Astrocyte (in vitro differentiated cells and primary cell): Measurements from ENCODE around the gene PXDN. TPM values are rescaled to one million over a fixed set of nuclear protein-coding genes. Genes with fewer than 3 reads are reported as not detected.
A peak's percentile ranks its signal among the peaks of the same experiment; 100 is the strongest.

ENCODE experiments used
- DNase-seq: peaks from one replicate; pipeline ENCODE4 v3.0.0-alpha.2; 2010; ENCODE audit warnings: low read depth
- FAIRE-seq: peaks from 2 replicates; lab custom pipeline; 2011; peaks lifted over from hg19 to GRCh38; lab: Jason Lieb, UNC
- H2AFZ ChIP-seq: 2 replicates; pipeline ENCODE4 v1.6.0; 2012; ENCODE audit warnings: low read depth, low read length, inconsistent platforms
- H3K27ac ChIP-seq: 2 replicates; pipeline ENCODE4 v1.5.1; 2011; ENCODE audit warnings: low read depth, low read length, inconsistent platforms
- H3K27me3 ChIP-seq: 2 replicates; pipeline ENCODE4 v1.6.0; 2011; ENCODE audit warnings: low read length, inconsistent platforms; ENCODE audit not compliant: insufficient read depth
- H3K36me3 ChIP-seq: 2 replicates; pipeline ENCODE4 v1.5.1; 2011; ENCODE audit warnings: low read length, inconsistent platforms; ENCODE audit not compliant: insufficient read depth
- H3K4me1 ChIP-seq: 2 replicates; pipeline ENCODE4 v1.5.1; 2011; ENCODE audit warnings: low read length, inconsistent platforms; ENCODE audit not compliant: insufficient read depth
- H3K4me2 ChIP-seq: 2 replicates; pipeline ENCODE4 v1.6.0; 2012; ENCODE audit warnings: low read length, inconsistent platforms
- H3K4me3 ChIP-seq: 2 replicates; pipeline ENCODE4 v1.5.1; 2011; ENCODE audit warnings: low read depth, mild to moderate bottlenecking, low read length, inconsistent platforms; ENCODE audit not compliant: insufficient read depth
- H3K79me2 ChIP-seq: 2 replicates; pipeline ENCODE4 v1.6.0; 2012; ENCODE audit warnings: mild to moderate bottlenecking, low read length, inconsistent platforms; ENCODE audit not compliant: insufficient read depth
- H3K9ac ChIP-seq: 2 replicates; pipeline ENCODE4 v1.6.0; 2012; ENCODE audit warnings: mild to moderate bottlenecking, low read length, inconsistent platforms
- H3K9me3 ChIP-seq: 2 replicates; pipeline ENCODE4 v1.5.1; 2012; ENCODE audit warnings: low read depth, mild to moderate bottlenecking, low read length, inconsistent platforms; ENCODE audit not compliant: insufficient read depth
- H4K20me1 ChIP-seq: 2 replicates; pipeline ENCODE4 v1.6.0; 2012; ENCODE audit warnings: low read length, inconsistent platforms; ENCODE audit not compliant: insufficient read depth
- H3K27ac Mint-ChIP-seq: one replicate; pipeline ENCODE4 v1.8.0; 2021; ENCODE audit warnings: mild to moderate bottlenecking, mixed read lengths; ENCODE audit not compliant: unreplicated experiment
- H3K27me3 Mint-ChIP-seq: one replicate; pipeline ENCODE4 v1.8.0; 2021; ENCODE audit warnings: low read depth, mixed read lengths; ENCODE audit not compliant: unreplicated experiment
- H3K36me3 Mint-ChIP-seq: one replicate; pipeline ENCODE4 v1.8.0; 2021; ENCODE audit warnings: low read depth, mixed read lengths; ENCODE audit not compliant: unreplicated experiment
- H3K4me1 Mint-ChIP-seq: one replicate; pipeline ENCODE4 v1.8.0; 2021; ENCODE audit warnings: low read depth, mixed read lengths; ENCODE audit not compliant: unreplicated experiment
- H3K4me3 Mint-ChIP-seq: one replicate; pipeline ENCODE4 v1.8.0; 2021; ENCODE audit warnings: mild to moderate bottlenecking, moderate library complexity, mixed read lengths; ENCODE audit not compliant: unreplicated experiment
- H3K9me3 Mint-ChIP-seq: one replicate; pipeline ENCODE4 v1.8.0; 2021; ENCODE audit warnings: mild to moderate bottlenecking, mixed read lengths; ENCODE audit not compliant: unreplicated experiment
- EZH2 ChIP-seq: IDR thresholded peaks from 2 replicates; pipeline ENCODE4 v1.6.1; 2012; ENCODE audit warnings: mild to moderate bottlenecking, low read length, inconsistent platforms; ENCODE audit not compliant: insufficient read depth
- total RNA-seq: library from RNA; stranded (reverse); gene quantifications from 2 replicates; pipeline ENCODE4 v1.2.1, GENCODE V29; 2021
- TF ChIP-seq, protein P1 (sequence below): IDR thresholded peaks from 2 replicates; pipeline ENCODE4 v1.5.1; 2011; ENCODE audit warnings: low read depth, mild to moderate bottlenecking, inconsistent platforms, low read length, moderate library complexity; ENCODE audit not compliant: insufficient read depth

The PXDN gene
- total RNA-seq, 1 donor from 2014 or later, result 417 TPM

GRCh38 chr2:1731963-1732768 is 12.1 kb downstream of the PXDN start:
- H2AFZ ChIP-seq, result no peak overlapping the region
- Mint-ChIP-seq H3K36me3 (peaks cover 27% of the 10 kb centered on the region), H3K4me3 (peak overlapping the region; percentile 51), H3K4me1 (peaks cover 53% of the 10 kb centered on the region), H3K9me3 (peaks cover 13% of the 10 kb centered on the region), H3K27me3 (no peaks in the 10 kb centered on the region), H3K27ac (peak overlapping the region; percentile 41)
- H3K27ac ChIP-seq, result peak overlapping the region; percentile 100
- H3K4me2 ChIP-seq, result peak overlapping the region; percentile 76
- peaks cover 58% of the 10 kb centered on the region for H3K4me1 ChIP-seq
- TF ChIP-seq EZH2, result no peak
- TF ChIP-seq, protein P1, sequence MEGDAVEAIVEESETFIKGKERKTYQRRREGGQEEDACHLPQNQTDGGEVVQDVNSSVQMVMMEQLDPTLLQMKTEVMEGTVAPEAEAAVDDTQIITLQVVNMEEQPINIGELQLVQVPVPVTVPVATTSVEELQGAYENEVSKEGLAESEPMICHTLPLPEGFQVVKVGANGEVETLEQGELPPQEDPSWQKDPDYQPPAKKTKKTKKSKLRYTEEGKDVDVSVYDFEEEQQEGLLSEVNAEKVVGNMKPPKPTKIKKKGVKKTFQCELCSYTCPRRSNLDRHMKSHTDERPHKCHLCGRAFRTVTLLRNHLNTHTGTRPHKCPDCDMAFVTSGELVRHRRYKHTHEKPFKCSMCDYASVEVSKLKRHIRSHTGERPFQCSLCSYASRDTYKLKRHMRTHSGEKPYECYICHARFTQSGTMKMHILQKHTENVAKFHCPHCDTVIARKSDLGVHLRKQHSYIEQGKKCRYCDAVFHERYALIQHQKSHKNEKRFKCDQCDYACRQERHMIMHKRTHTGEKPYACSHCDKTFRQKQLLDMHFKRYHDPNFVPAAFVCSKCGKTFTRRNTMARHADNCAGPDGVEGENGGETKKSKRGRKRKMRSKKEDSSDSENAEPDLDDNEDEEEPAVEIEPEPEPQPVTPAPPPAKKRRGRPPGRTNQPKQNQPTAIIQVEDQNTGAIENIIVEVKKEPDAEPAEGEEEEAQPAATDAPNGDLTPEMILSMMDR, result no peak
- FAIRE-seq (peak; percentile 54), DNase-seq (peak; percentile 91)
- H3K9me3 ChIP-seq, result peaks cover 5% of the 10 kb centered on the region
- H4K20me1 ChIP-seq, result peaks cover 19% of the 10 kb centered on the region
- no peaks in the 10 kb centered on the region for H3K27me3 ChIP-seq
- H3K9ac ChIP-seq, result peak overlapping the region; percentile 95
- H3K4me3 ChIP-seq, result peak overlapping the region; percentile 37
- peaks cover 97% of the 10 kb centered on the region for H3K79me2 ChIP-seq
- no peaks in the 10 kb centered on the region for H3K36me3 ChIP-seq

GRCh38 chr2:1731447-1731962 is 12.8 kb downstream of the PXDN start:
- H3K4me1 ChIP-seq, result peaks cover 51% of the 10 kb centered on the region
- H3K9me3 ChIP-seq, result peaks cover 5% of the 10 kb centered on the region
- no peak overlapping the region for H2AFZ ChIP-seq
- peak overlapping the region; percentile 15 for H3K27ac Mint-ChIP-seq
- peak overlapping the region; percentile 76 for H3K4me2 ChIP-seq
- peaks cover 26% of the 10 kb centered on the region for H3K36me3 Mint-ChIP-seq
- peaks cover 55% of the 10 kb centered on the region for H3K4me1 Mint-ChIP-seq
- peaks cover 97% of the 10 kb centered on the region for H3K79me2 ChIP-seq
- H3K9ac ChIP-seq, result peak overlapping the region; percentile 95
- no peak for FAIRE-seq
- TF ChIP-seq, protein P1, result no peak
- no peak for TF ChIP-seq EZH2
- H3K27me3 Mint-ChIP-seq, result no peaks in the 10 kb centered on the region
- H3K36me3 ChIP-seq, result no peaks in the 10 kb centered on the region
- peak overlapping the region; percentile 34 for H3K4me3 ChIP-seq
- H3K9me3 Mint-ChIP-seq, result peaks cover 13% of the 10 kb centered on the region
- no peaks in the 10 kb centered on the region for H3K27me3 ChIP-seq
- H3K4me3 Mint-ChIP-seq, result peak overlapping the region; percentile 51
- DNase-seq, result peak; percentile 97
- H4K20me1 ChIP-seq, result peaks cover 19% of the 10 kb centered on the region
- H3K27ac ChIP-seq, result peak overlapping the region; percentile 100
